Endothelial cell of umbilical vein (primary cell): ENCODE data around the gene MUC4.

ENCODE experiments used
- CTCF ChIP-seq, 2 donors: IDR thresholded peaks; 1 replicate in 1 of 2; 2 replicates in 1 of 2; pipeline ENCODE4 v1.5.1; 2011; ENCODE audit warnings: low read length in 2 of 2, mild to moderate bottlenecking in 2 of 2, moderate library complexity in 2 of 2, control low read depth in 1 of 2, inconsistent platforms in 1 of 2, low read depth in 1 of 2; ENCODE audit not compliant: insufficient read depth in 1 of 2; ENCODE audit errors: extremely low read depth in 1 of 2
- POLR2AphosphoS5 ChIP-seq: IDR thresholded peaks from 2 replicates; pipeline ENCODE4 v1.6.1; 2012; ENCODE audit warnings: low read depth, mild to moderate bottlenecking, control low read depth, low read length, moderate library complexity; ENCODE audit not compliant: insufficient read depth

DNA sequence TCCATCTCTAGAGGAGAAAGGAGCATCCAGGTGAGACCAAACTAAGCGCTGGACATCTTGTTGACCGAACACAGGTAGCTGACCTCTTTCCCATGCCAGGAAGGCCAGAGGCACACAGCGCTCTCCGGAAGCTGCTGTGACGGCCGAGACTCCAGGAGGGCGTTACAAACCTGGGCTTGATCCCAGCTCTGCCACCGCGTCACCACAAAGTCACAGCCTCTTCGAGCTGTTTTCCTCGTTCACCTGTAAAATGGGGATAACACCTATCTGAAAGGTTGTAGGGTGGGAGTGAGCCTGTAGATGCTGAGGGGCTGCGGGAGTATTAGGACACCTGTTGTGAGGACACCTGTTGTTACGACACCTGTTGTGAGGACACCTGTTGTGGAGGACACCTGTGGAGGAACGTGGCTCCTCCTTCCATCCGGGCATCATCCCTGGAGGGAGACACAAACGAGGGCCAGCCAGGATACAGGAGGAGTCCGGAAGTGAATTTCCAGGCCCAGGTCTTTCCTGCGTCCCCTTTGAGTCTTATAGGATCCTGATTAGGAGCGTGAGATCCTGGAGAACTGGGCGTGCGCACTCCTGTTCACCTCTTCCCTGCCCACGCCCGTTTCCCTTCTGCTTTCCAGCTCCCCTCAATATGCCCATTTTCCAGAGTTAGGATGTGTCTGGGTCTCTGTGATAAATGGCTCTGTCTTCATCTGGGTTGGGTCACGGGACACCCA is 2.3 kb upstream of the MUC4 start:
- TF ChIP-seq CTCF (IDR thresholded peaks at IDR 0.05; ENCODE audit: extremely low read depth in 1 of 2, insufficient read depth in 1 of 2, low read depth in 1 of 2, low read length in 2 of 2) (no peak), POLR2AphosphoS5 (no peak)
